K562 (cell line): Measurements from ENCODE around the gene ATCAY. TPM values are rescaled to one million over a fixed set of nuclear protein-coding genes. Genes with fewer than 3 reads are reported as not detected.

Experiments
- ATAC-seq: fragments of 200-7000 bp; cut with Tn5 transposase; 3 replicates; pipeline ENCODE4 v1.9.1; 2020; ENCODE audit warnings: moderate library complexity
- BruUV-seq: library from RNA; stranded (reverse); fragments of 400-500 nt; replicated peaks from 2 replicates; lab custom pipeline; 2021; lab: Mats Ljungman, UMichigan
- CTCF ChIA-PET: fragments of 300-600 bp; formaldehyde crosslinking; extraction: SDS; loops from one replicate; lab custom pipeline; 2021; ENCODE audit warnings: low intra/inter-chr PET ratio; lab: Yijun Ruan, JAX
- POLR2A ChIA-PET: fragments of 300-600, 350-650 bp; sonication (Branson Sonifier 250); formaldehyde crosslinking; extraction: SDS; loops from one replicate; lab custom pipeline; 2021; ENCODE audit warnings: antibody characterized with exemption, inconsistent platforms; lab: Yijun Ruan, JAX
- DNase-seq, 4 experiments: peaks; one replicate each; pipeline versions ENCODE4 v3.0.0 to v3.0.0-alpha.2; 2011 to 2018; ENCODE audit warnings: low spot score in 3 of 4, mixed read lengths in 3 of 4; ENCODE audit errors: extremely low read depth in 1 of 4
- FAIRE-seq: peaks from 2 replicates; lab custom pipeline; 2011; peaks lifted over from hg19 to GRCh38; lab: Jason Lieb, UNC
- H2AFZ ChIP-seq: 2 replicates; pipeline ENCODE4 v1.6.0; 2011; ENCODE audit warnings: low read depth, low read length, control low read depth, inconsistent platforms
- H3K27ac ChIP-seq: fragments of 200-600 bp; 3 replicates; pipeline ENCODE4 v1.8.0; 2011; ENCODE audit warnings: low read depth, mild to moderate bottlenecking, control low read depth, inconsistent platforms, low read length, moderate library complexity, mixed read lengths; ENCODE audit errors: extremely low read depth
- H3K27me3 ChIP-seq, 2 experiments: fragments of 300-600 bp in 1 of 2; 2 replicates in 1 of 2; 3 replicates in 1 of 2; pipeline versions ENCODE4 v1.6.0 to v1.8.0; 2011; ENCODE audit warnings: inconsistent platforms in 2 of 2, low read length in 2 of 2, mild to moderate bottlenecking in 1 of 2, mixed read lengths in 1 of 2, moderate library complexity in 1 of 2; ENCODE audit not compliant: control insufficient read depth in 2 of 2, insufficient read depth in 2 of 2
- H3K36me3 ChIP-seq: fragments of 300-600 bp; 3 replicates; pipeline ENCODE4 v1.8.0; 2011; ENCODE audit warnings: mild to moderate bottlenecking, low read length, inconsistent platforms; ENCODE audit not compliant: control insufficient read depth, insufficient read depth
- H3K4me1 ChIP-seq, 2 experiments: fragments of 200-600 bp in 1 of 2; replicated peaks in 1 of 2; 2 replicates in 1 of 2; 3 replicates in 1 of 2; pipeline versions ENCODE4 v1.5.1 to v1.8.0; 2011; ENCODE audit warnings: inconsistent platforms in 2 of 2, low read length in 2 of 2, mild to moderate bottlenecking in 1 of 2, mixed read lengths in 1 of 2, moderate library complexity in 1 of 2; ENCODE audit not compliant: control insufficient read depth in 2 of 2, insufficient read depth in 2 of 2
- H3K4me2 ChIP-seq: 2 replicates; pipeline ENCODE4 v1.6.1; 2011; ENCODE audit warnings: low read length, control low read depth, inconsistent platforms, mixed read lengths; ENCODE audit not compliant: insufficient read depth
- H3K4me3 ChIP-seq: fragments of 200-600 bp; sonication (generic), shearing (Covaris generic); 2 replicates; pipeline ENCODE4 v1.5.1; 2016; ENCODE audit warnings: control low read depth, inconsistent platforms
- H3K79me2 ChIP-seq: fragments of 200-600 bp; 3 replicates; pipeline ENCODE4 v1.8.0; 2011; ENCODE audit warnings: low read length, inconsistent platforms; ENCODE audit not compliant: control insufficient read depth, insufficient read depth
- H3K9ac ChIP-seq, 2 experiments: 2 replicates each; pipeline versions ENCODE4 v1.6.0 to v1.6.1; 2011; ENCODE audit warnings: low read depth in 2 of 2, low read length in 2 of 2, control low read depth in 1 of 2, inconsistent platforms in 1 of 2, mild to moderate bottlenecking in 1 of 2, mixed read lengths in 1 of 2; ENCODE audit not compliant: insufficient read depth in 1 of 2
- H3K9me1 ChIP-seq: one replicate; pipeline ENCODE4 v1.6.0; 2011; ENCODE audit warnings: inconsistent platforms, mild to moderate bottlenecking, low read length, moderate library complexity; ENCODE audit not compliant: control insufficient read depth, insufficient read depth
- H3K9me3 ChIP-seq: replicated peaks from 2 replicates; pipeline ENCODE4 v1.5.1; 2011; ENCODE audit warnings: low read depth, low read length, inconsistent platforms; ENCODE audit not compliant: control insufficient read depth, insufficient read depth
- H4K20me1 ChIP-seq: replicated peaks from 2 replicates; pipeline ENCODE4 v1.6.1; 2011; ENCODE audit warnings: low read length, inconsistent platforms, mixed read lengths; ENCODE audit not compliant: control insufficient read depth, insufficient read depth
- NELFE ChIP-seq: IDR thresholded peaks from 2 replicates; pipeline ENCODE4 v1.6.1; 2011; ENCODE audit warnings: mild to moderate bottlenecking; ENCODE audit not compliant: insufficient read depth, insufficient read length
- POLR2AphosphoS2 ChIP-seq: IDR thresholded peaks from 2 replicates; pipeline ENCODE4 v1.6.1; 2012; ENCODE audit warnings: low read length, improper control_type of control experiment
- SNAPC5 ChIP-seq: fragments of 250-450 bp; sonication (Bioruptor Pico); IDR thresholded peaks from 2 replicates; pipeline ENCODE4 v1.8.0; 2021; ENCODE audit warnings: moderate library complexity, mild to moderate bottlenecking, inconsistent platforms
- XRCC5 ChIP-seq: fragments of 200-400 bp; formaldehyde crosslinking; IDR thresholded peaks from 2 replicates; pipeline ENCODE4 v1.6.1; 2017; ENCODE audit warnings: low read depth, mild to moderate bottlenecking, low read length
- ZBTB7A ChIP-seq: IDR thresholded peaks from 2 replicates; pipeline ENCODE4 v1.6.1; 2011; ENCODE audit warnings: low read depth, mild to moderate bottlenecking, low read length, moderate library complexity, borderline replicate concordance; ENCODE audit not compliant: control insufficient read depth
- WGBS: fragments of 100-300 bp; shearing (Covaris generic); methylation state at CpG from one replicate; pipeline ENCODE4 v1.1.6; 2016; ENCODE audit warnings: low coverage, mixed read lengths; ENCODE audit not compliant: insufficient coverage; ENCODE audit errors: missing lambda C conversion rate; 5-methylcytosine and 5-hydroxymethylcytosine counted together
- in situ Hi-C: fragments of 300-500 bp; cut with MboI; formaldehyde crosslinking; loops from 4 replicates; pipeline ENCODE4 v1.15.0; 2018; ENCODE audit warnings: inconsistent platforms, mixed read lengths
- intact Hi-C: fragments of 100-400 bp; cut with micrococcal nuclease; formaldehyde crosslinking; loops from 2 replicates; pipeline ENCODE4 v1.14.2; 2022
- polyA plus RNA-seq, 8 experiments: library from polyadenylated mRNA; depleted of rRNA in 4 of 8; stranded (reverse) in 5 of 8; unstranded in 3 of 8; fragments of >200 nt; fragmentation: Nextera tagmentation in 2 of 8; fragmentation: Illumina TruSeq in 1 of 8; extraction: Ambion mirVana in 2 of 8; extraction: Trizol in 1 of 8; gene quantifications; 2 replicates each; pipeline versions ENCODE4 v1.2.1 to v1.2.3, GENCODE V29; 2011 to 2014; ENCODE audit warnings: inconsistent platforms in 1 of 8, missing spikeins in 1 of 8
- total RNA-seq, 7 experiments: library from RNA; depleted of rRNA in 6 of 7; stranded (reverse); fragments of >200 nt in 6 of 7; fragmentation: Illumina TruSeq in 2 of 7; extraction: Trizol in 2 of 7; gene quantifications; 2 replicates each; pipeline versions ENCODE4 v1.2.1 to v1.2.3, GENCODE V29; 2011 to 2021; ENCODE audit warnings: low replicate concordance in 1 of 7

The ATCAY gene
- total and polyA plus RNA-seq, 9 of the 15 experiments (the other 6 are each of a cell fraction or from before 2014, with no cell fraction given): not detected

- ChIA-PET POLR2A (interaction anchor here (0.7 to 2.1 kb wide), 3 partner anchors 22 to 85 kb away, joined by 3 to 9 read pairs (median 7); partner anchors contain the start of genes DAPK3 and EEF2), CTCF (no interaction called here)
- no peak for DNase-seq
- H3K9me3 ChIP-seq: no peaks in the 10 kb centered on the region
- WGBS: 68% methylated on average over 11 of the region's 11 CpGs
- ATAC-seq: no peak
- no peak for FAIRE-seq
- H3K36me3 ChIP-seq: no peaks in the 10 kb centered on the region
- H3K4me2 ChIP-seq: no peak overlapping the region
- H3K9ac ChIP-seq: peak overlapping the region in 1 of 2 experiments; percentile 50; a peak in 2 of 4 replicates
- H3K9me1 ChIP-seq: peaks cover 7% of the 10 kb centered on the region
- no peak overlapping the region for H3K27ac ChIP-seq
- H4K20me1 ChIP-seq: peaks cover 4% of the 10 kb centered on the region; the same call in 1 of the 2 replicates
- peaks cover 32 to 58% of the 10 kb centered on the region in 2 experiments for H3K4me1 ChIP-seq
- no peaks in the 10 kb centered on the region for H3K79me2 ChIP-seq
- no TSS peak for BruUV-seq
- intact Hi-C loops (no loop called here), in situ Hi-C loops (no loop called here)
- no peak overlapping the region for H2AFZ ChIP-seq
- TF ChIP-seq NELFE (no peak), XRCC5 (no peak), POLR2AphosphoS2 (no peak), SNAPC5 (CRISPR knock-in tag) (no peak), ZBTB7A (peak; percentile 20; the same call in 1 of the 2 replicates)
- no peak overlapping the region for H3K4me3 ChIP-seq
- H3K27me3 ChIP-seq: no peaks in the 10 kb centered on the region
These were observed 68.8 kb downstream of the ATCAY start for GRCh38 chr19:3949294-3949693.
